H9 (cell line): ENCODE measurements around the gene COX8C. TPM values are rescaled to one million over a fixed set of nuclear protein-coding genes. Genes with fewer than 3 reads are reported as not detected.
A peak's percentile ranks its signal among the peaks of the same experiment; 100 is the strongest.

Experiments used
- DNase-seq: peaks from one replicate; pipeline ENCODE4 v3.0.0-alpha.2; 2017
- H2AFZ ChIP-seq: one replicate; pipeline ENCODE4 v1.6.1; 2013; ENCODE audit warnings: mild to moderate bottlenecking, low read length, control low read depth, moderate library complexity
- H2AK5ac ChIP-seq: 2 replicates; pipeline ENCODE4 v1.6.1; 2013; ENCODE audit warnings: low read length, control low read depth, mixed read lengths; ENCODE audit not compliant: insufficient read length
- H2BK120ac ChIP-seq: one replicate; pipeline ENCODE4 v1.6.1; 2013; ENCODE audit warnings: low read depth, mild to moderate bottlenecking, low read length, control low read depth, inconsistent platforms; ENCODE audit not compliant: poor library complexity, severe bottlenecking
- H2BK12ac ChIP-seq: 2 replicates; pipeline ENCODE4 v1.6.1; 2013; ENCODE audit warnings: low read length, control low read depth, mixed read lengths, low read depth; ENCODE audit not compliant: insufficient read length
- H2BK15ac ChIP-seq: 2 replicates; pipeline ENCODE4 v1.6.1; 2013; ENCODE audit warnings: low read depth, low read length, control low read depth
- H2BK20ac ChIP-seq: one replicate; pipeline ENCODE4 v1.6.1; 2013; ENCODE audit warnings: low read depth, mild to moderate bottlenecking, low read length, control low read depth, inconsistent platforms; ENCODE audit not compliant: poor library complexity, severe bottlenecking
- H2BK5ac ChIP-seq: 2 replicates; pipeline ENCODE4 v1.6.1; 2013; ENCODE audit warnings: low read length, control low read depth, mixed read lengths; ENCODE audit not compliant: insufficient read length
- H3K14ac ChIP-seq: 2 replicates; pipeline ENCODE4 v1.6.1; 2013; ENCODE audit warnings: low read length, control low read depth; ENCODE audit not compliant: insufficient read depth
- H3K18ac ChIP-seq: 2 replicates; pipeline ENCODE4 v1.6.1; 2013; ENCODE audit warnings: low read depth, mild to moderate bottlenecking, mixed read lengths, low read length, control low read depth; ENCODE audit not compliant: insufficient read length
- H3K23ac ChIP-seq: 2 replicates; pipeline ENCODE4 v1.6.1; 2013; ENCODE audit warnings: low read length, control low read depth, mixed read lengths, low read depth; ENCODE audit not compliant: insufficient read length
- H3K23me2 ChIP-seq: 2 replicates; pipeline ENCODE4 v1.6.1; 2013; ENCODE audit warnings: low read depth, mild to moderate bottlenecking, mixed read lengths, low read length, control low read depth; ENCODE audit not compliant: insufficient read length, poor library complexity, severe bottlenecking
- H3K27ac ChIP-seq: 2 replicates; pipeline ENCODE4 v1.5.1; 2013; ENCODE audit warnings: low read length, control low read depth, mixed read lengths, low read depth; ENCODE audit not compliant: insufficient read length
- H3K27me3 ChIP-seq: 2 replicates; pipeline ENCODE4 v1.6.1; 2013; ENCODE audit warnings: low read length, control low read depth, inconsistent platforms; ENCODE audit not compliant: insufficient read depth
- H3K4ac ChIP-seq: 2 replicates; pipeline ENCODE4 v1.6.1; 2013; ENCODE audit warnings: low read depth, mild to moderate bottlenecking, control low read depth, inconsistent platforms, low read length, moderate library complexity
- H3K4me1 ChIP-seq: 2 replicates; pipeline ENCODE4 v1.6.1; 2013; ENCODE audit warnings: low read length, control low read depth, inconsistent platforms; ENCODE audit not compliant: insufficient read depth
- H3K4me2 ChIP-seq: 2 replicates; pipeline ENCODE4 v1.6.1; 2013; ENCODE audit warnings: low read length, control low read depth, mixed read lengths; ENCODE audit not compliant: insufficient read length, insufficient read depth
- H3K56ac ChIP-seq: 2 replicates; pipeline ENCODE4 v1.6.1; 2013; ENCODE audit warnings: low read depth, mild to moderate bottlenecking, mixed read lengths, low read length, control low read depth; ENCODE audit not compliant: insufficient read length
- H3K79me1 ChIP-seq: 2 replicates; pipeline ENCODE4 v1.6.1; 2013; ENCODE audit warnings: low read depth, mild to moderate bottlenecking, moderate library complexity, low read length, control low read depth, inconsistent platforms; ENCODE audit not compliant: insufficient read depth, poor library complexity, severe bottlenecking
- H3K79me2 ChIP-seq: 2 replicates; pipeline ENCODE4 v1.6.1; 2013; ENCODE audit warnings: low read length, control low read depth, inconsistent platforms; ENCODE audit not compliant: insufficient read depth
- H3K9ac ChIP-seq: 2 replicates; pipeline ENCODE4 v1.6.1; 2013; ENCODE audit warnings: low read length, control low read depth, mixed read lengths; ENCODE audit not compliant: insufficient read length; ENCODE audit errors: extremely low read depth
- H3K9me3 ChIP-seq: one replicate; pipeline ENCODE4 v1.6.1; 2013; ENCODE audit warnings: low read depth, low read length, inconsistent platforms; ENCODE audit not compliant: control insufficient read depth
- H3T11ph ChIP-seq: one replicate; pipeline ENCODE4 v1.6.1; 2013; ENCODE audit warnings: mild to moderate bottlenecking, low read length, control low read depth, inconsistent platforms
- H4K20me1 ChIP-seq: one replicate; pipeline ENCODE4 v1.6.1; 2013; ENCODE audit not compliant: control insufficient read depth, insufficient read length, insufficient read depth
- H4K5ac ChIP-seq: 2 replicates; pipeline ENCODE4 v1.6.1; 2013; ENCODE audit warnings: low read depth, mild to moderate bottlenecking, mixed read lengths, low read length, control low read depth; ENCODE audit not compliant: insufficient read length
- H4K8ac ChIP-seq: replicated peaks from 2 replicates; pipeline ENCODE4 v1.6.1; 2013; ENCODE audit warnings: low read length, control low read depth, mixed read lengths, low read depth; ENCODE audit not compliant: insufficient read length
- H4K91ac ChIP-seq: 2 replicates; pipeline ENCODE4 v1.6.1; 2013; ENCODE audit warnings: low read depth, mild to moderate bottlenecking, moderate library complexity, mixed read lengths, low read length, control low read depth; ENCODE audit not compliant: insufficient read length
- H3K27ac Mint-ChIP-seq, 3 experiments: 2 replicates in 2 of 3; 3 replicates in 1 of 3; pipeline ENCODE4 v1.8.0; 2020 to 2021; ENCODE audit warnings: mixed read lengths in 3 of 3, mild to moderate bottlenecking in 1 of 3, moderate library complexity in 1 of 3
- H3K27me3 Mint-ChIP-seq: 2 replicates; pipeline ENCODE4 v1.8.0; 2021; ENCODE audit warnings: low read depth, mild to moderate bottlenecking, moderate library complexity, mixed read lengths
- H3K36me3 Mint-ChIP-seq, 3 experiments: 2 replicates in 2 of 3; 3 replicates in 1 of 3; pipeline ENCODE4 v1.8.0; 2020 to 2021; ENCODE audit warnings: low read depth in 3 of 3, mixed read lengths in 3 of 3; ENCODE audit not compliant: insufficient read depth in 1 of 3
- H3K4me1 Mint-ChIP-seq, 2 experiments: 2 replicates each; pipeline ENCODE4 v1.8.0; 2020; ENCODE audit warnings: mixed read lengths in 2 of 2
- H3K4me3 Mint-ChIP-seq, 2 experiments: 2 replicates in 1 of 2; 3 replicates in 1 of 2; pipeline ENCODE4 v1.8.0; 2020 to 2021; ENCODE audit warnings: mild to moderate bottlenecking in 2 of 2, mixed read lengths in 2 of 2, moderate library complexity in 1 of 2
- H3K9me3 Mint-ChIP-seq, 2 experiments: 2 replicates in 1 of 2; 3 replicates in 1 of 2; pipeline ENCODE4 v1.8.0; 2020; ENCODE audit warnings: mild to moderate bottlenecking in 2 of 2, mixed read lengths in 2 of 2, moderate library complexity in 1 of 2
- CTCF ChIP-seq: fragments of 200-600 bp; sonication (generic); conservative IDR thresholded peaks from 3 replicates; pipeline ENCODE4 v1.8.0; 2021; ENCODE audit warnings: antibody characterized with exemption, mild to moderate bottlenecking
- WGBS: extraction: QIAGEN DNeasy Blood & Tissue Kit; methylation state at CpG from one replicate; pipeline ENCODE4 v1.1.7; 2013; ENCODE audit warnings: missing lambda C conversion rate, low lambda C conversion rate, mixed read lengths; ENCODE audit not compliant: insufficient read length; ENCODE audit errors: extremely low coverage; 5-methylcytosine and 5-hydroxymethylcytosine counted together
- total RNA-seq: library from RNA; stranded (reverse); gene quantifications from 2 replicates; pipeline ENCODE4 v1.2.1, GENCODE V29; 2021

The COX8C gene
- total RNA-seq, 1 experiment from 2014 or later, result not detected

GRCh38 chr14:93317210-93317874, 29.6 kb upstream of the COX8C start:
- Mint-ChIP-seq H3K36me3 (peaks cover 0 to 10% (median 8%) of the 10 kb centered on the region in 3 experiments; a peak in 3 of 7 replicates), H3K9me3 (no peaks in the 10 kb centered on the region), H3K4me3 (no peak overlapping the region), H3K27ac (peak overlapping the region in 1 of 3 experiments; percentile 88; a peak in 1 of 7 replicates), H3K27me3 (no peaks in the 10 kb centered on the region), H3K4me1 (peaks cover 22 to 28% of the 10 kb centered on the region in 2 experiments)
- no peak overlapping the region for H2BK20ac ChIP-seq
- H3K23me2 ChIP-seq, result no peaks in the 10 kb centered on the region
- peaks cover 2% of the 10 kb centered on the region; the same call in 1 of the 2 replicates for H3K4me1 ChIP-seq
- H3K27ac ChIP-seq, result no peak overlapping the region
- H3K9me3 ChIP-seq, result no peaks in the 10 kb centered on the region
- no peak for DNase-seq
- H3K79me2 ChIP-seq, result peaks cover 5% of the 10 kb centered on the region; the same call in 1 of the 2 replicates
- H3T11ph ChIP-seq, result no peak overlapping the region
- no peak overlapping the region for H2BK12ac ChIP-seq
- H3K9ac ChIP-seq, result no peak overlapping the region
- H2AFZ ChIP-seq, result no peak overlapping the region
- no peak overlapping the region for H2BK120ac ChIP-seq
- H3K79me1 ChIP-seq, result peaks cover 7% of the 10 kb centered on the region
- TF ChIP-seq CTCF, result no peak
- H2BK15ac ChIP-seq, result no peak overlapping the region
- no peak overlapping the region for H3K4ac ChIP-seq
- no peak overlapping the region for H2AK5ac ChIP-seq
- H3K14ac ChIP-seq, result no peak overlapping the region
- no peaks in the 10 kb centered on the region for H3K27me3 ChIP-seq
- H3K4me2 ChIP-seq, result no peak overlapping the region
- H2BK5ac ChIP-seq, result no peak overlapping the region
- no peak overlapping the region for H3K56ac ChIP-seq
- no peak overlapping the region for H4K8ac ChIP-seq
- no peaks in the 10 kb centered on the region for H4K20me1 ChIP-seq
- no peak overlapping the region for H3K18ac ChIP-seq
- H4K91ac ChIP-seq, result no peak overlapping the region
- no peak overlapping the region for H3K23ac ChIP-seq
- no peak overlapping the region for H4K5ac ChIP-seq
- no CpG with 5 or more reads among the region's 7 CpGs for WGBS
